Prostate gland (tissue), 2 donors: ENCODE measurements around the gene EXTL1.

ENCODE experiments used
- POLR2A ChIP-seq: fragments of 450-650 bp; IDR thresholded peaks from one replicate; pipeline ENCODE4 v1.6.1; 2016; ENCODE audit warnings: antibody characterized with exemption, mild to moderate bottlenecking
- POLR2AphosphoS5 ChIP-seq: sonication (generic); formaldehyde crosslinking; IDR thresholded peaks from one replicate; pipeline ENCODE4 v1.6.1; 2017; ENCODE audit warnings: antibody characterized with exemption
- TF ChIP-seq, protein P1 (sequence below), 4 experiments: fragments of 200-600 bp in 2 of 4; fragments of 450-650 bp in 2 of 4; sonication (generic) in 2 of 4; IDR thresholded peaks; 1 replicate in 3 of 4; 2 replicates in 1 of 4; pipeline ENCODE4 v1.5.1; 2016 to 2019; ENCODE audit warnings: antibody characterized with exemption in 4 of 4, mild to moderate bottlenecking in 2 of 4, moderate library complexity in 2 of 4

GRCh38 chr1:26010825-26011224 is 10.8 kb upstream of the EXTL1 start:
- TF ChIP-seq, protein P1, sequence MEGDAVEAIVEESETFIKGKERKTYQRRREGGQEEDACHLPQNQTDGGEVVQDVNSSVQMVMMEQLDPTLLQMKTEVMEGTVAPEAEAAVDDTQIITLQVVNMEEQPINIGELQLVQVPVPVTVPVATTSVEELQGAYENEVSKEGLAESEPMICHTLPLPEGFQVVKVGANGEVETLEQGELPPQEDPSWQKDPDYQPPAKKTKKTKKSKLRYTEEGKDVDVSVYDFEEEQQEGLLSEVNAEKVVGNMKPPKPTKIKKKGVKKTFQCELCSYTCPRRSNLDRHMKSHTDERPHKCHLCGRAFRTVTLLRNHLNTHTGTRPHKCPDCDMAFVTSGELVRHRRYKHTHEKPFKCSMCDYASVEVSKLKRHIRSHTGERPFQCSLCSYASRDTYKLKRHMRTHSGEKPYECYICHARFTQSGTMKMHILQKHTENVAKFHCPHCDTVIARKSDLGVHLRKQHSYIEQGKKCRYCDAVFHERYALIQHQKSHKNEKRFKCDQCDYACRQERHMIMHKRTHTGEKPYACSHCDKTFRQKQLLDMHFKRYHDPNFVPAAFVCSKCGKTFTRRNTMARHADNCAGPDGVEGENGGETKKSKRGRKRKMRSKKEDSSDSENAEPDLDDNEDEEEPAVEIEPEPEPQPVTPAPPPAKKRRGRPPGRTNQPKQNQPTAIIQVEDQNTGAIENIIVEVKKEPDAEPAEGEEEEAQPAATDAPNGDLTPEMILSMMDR (IDR thresholded peaks at IDR 0.05): no peak
- TF ChIP-seq POLR2A (no peak), POLR2AphosphoS5 (no peak)
